SW480 (cell line): ENCODE measurements around the gene DBH.
"Not testable (repeated sequence)": the region's sequence is repeated elsewhere in the genome, so short reads cannot be mapped to it uniquely, and the experiment has no call there.

Experiments used
- DNase-seq: peaks from one replicate; pipeline ENCODE4 v3.0.0-alpha.2; 2016; ENCODE audit warnings: low spot score

The DBH gene

GRCh38 chr9:133666387-133666786, 30.2 kb downstream of the DBH start:
- no peak for DNase-seq

DNA sequence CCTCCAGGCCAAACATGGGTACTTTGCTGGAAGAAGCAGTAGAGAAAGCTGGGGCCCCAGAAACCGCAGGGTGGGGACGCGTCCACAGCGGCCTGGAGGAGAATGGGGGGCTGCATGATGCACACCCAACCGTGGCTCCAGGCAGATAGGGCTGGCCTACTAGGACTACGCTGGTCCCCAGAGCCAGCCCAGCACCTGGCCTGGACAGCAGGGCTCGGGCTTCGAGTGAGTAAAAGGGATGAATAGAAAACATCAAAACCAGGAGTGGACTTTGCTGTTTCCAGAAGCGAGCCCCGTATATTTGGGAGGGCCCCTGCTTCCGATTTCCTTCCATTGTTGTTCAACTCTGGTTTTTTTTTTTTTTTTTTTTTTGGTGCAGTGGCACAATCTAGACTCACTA, 30.7 kb downstream of the DBH start:
- no peak for DNase-seq

GRCh38 chr9:133667759-133668450, 31.7 kb downstream of the DBH start:
- DNase-seq = no peak

DNA sequence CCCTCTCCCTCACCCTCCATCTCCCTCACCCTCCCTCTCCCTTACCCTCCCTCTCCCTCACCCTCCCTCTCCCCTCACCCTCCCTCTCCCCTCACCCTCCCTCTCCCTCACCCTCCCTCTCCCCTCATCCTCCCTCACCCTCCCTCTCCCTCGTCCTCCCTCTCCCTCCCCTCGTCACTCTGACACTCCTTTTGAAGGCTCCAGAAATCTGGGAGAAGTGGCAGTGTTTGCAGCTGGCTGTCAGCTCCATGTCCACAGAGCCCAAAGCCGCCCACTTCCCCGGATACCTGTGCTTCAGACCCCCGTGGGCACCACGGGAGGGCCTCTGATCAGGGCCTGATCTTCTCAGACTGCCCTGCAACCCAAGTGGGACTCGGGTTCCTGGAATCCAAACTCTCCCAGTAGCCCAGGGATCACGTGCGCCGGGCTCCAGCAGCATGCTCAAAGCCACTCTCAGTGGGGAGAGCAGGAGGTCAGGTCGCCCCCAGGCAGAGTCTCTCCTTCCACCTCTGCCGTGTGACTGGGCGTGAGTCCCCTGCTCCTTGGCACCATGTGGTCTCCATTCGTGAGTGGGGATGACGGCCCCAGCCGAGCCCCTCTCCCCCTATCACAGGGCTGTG, 33.1 kb downstream of the DBH start:
- no peak for DNase-seq

GRCh38 chr9:133670466-133670865, 34.3 kb downstream of the DBH start:
- DNase-seq = no peak

- DNase-seq = no peak
These were observed 35.2 kb downstream of the DBH start for GRCh38 chr9:133671371-133671770.

GRCh38 chr9:133672503-133673257, 36.5 kb downstream of the DBH start:
- DNase-seq = no peak

- DNase-seq = no peak
These were observed 37.1 kb downstream of the DBH start for GRCh38 chr9:133673258-133673655.

DNA sequence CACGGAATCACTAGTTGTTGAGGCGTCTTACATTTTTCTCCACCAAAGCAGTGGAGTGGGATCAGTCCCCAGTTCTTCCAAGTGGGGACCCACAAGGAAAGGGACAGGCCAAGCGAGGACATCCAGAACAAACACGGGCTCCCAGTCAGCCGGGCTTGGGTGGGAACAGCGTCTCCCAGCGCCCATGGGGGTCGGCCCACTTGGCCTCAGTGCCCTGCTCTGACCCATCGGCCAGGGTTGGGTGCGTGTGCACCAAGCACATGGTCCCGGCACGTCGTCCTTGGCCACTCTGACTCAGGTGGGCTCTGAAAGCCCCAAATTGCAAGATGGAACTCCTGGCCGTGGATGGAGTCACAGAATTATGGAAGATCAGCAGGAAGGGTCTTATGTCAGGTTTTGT, 37.9 kb downstream of the DBH start:
- no peak for DNase-seq

- not testable (repeated sequence) for DNase-seq
These were observed 39.6 kb downstream of the DBH start for GRCh38 chr9:133675796-133676195.

DNA sequence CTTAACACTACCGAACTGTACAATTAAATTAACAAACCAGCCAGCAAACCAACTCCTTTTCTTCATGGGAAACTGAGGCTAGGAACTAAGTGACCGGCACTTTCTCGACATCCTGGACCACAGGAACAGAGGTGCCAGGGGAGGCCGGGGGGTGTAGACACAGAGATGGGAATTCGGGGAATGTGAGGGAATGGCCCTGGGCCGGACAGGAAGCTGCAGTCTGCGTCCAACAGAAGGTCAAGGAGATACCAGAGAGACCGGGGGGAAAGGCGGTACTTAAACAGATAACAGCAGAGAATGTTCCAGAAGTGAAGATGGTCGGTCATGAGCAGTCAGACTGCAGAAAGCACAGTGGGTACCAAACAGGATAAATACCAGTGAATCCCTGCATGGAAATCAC, 40.3 kb downstream of the DBH start:
- DNase-seq = no peak

- no peak for DNase-seq
These were observed 41.2 kb downstream of the DBH start for GRCh38 chr9:133677126-133678010.

GRCh38 chr9:133679056-133679455, 42.9 kb downstream of the DBH start:
- DNase-seq = no peak

DNA sequence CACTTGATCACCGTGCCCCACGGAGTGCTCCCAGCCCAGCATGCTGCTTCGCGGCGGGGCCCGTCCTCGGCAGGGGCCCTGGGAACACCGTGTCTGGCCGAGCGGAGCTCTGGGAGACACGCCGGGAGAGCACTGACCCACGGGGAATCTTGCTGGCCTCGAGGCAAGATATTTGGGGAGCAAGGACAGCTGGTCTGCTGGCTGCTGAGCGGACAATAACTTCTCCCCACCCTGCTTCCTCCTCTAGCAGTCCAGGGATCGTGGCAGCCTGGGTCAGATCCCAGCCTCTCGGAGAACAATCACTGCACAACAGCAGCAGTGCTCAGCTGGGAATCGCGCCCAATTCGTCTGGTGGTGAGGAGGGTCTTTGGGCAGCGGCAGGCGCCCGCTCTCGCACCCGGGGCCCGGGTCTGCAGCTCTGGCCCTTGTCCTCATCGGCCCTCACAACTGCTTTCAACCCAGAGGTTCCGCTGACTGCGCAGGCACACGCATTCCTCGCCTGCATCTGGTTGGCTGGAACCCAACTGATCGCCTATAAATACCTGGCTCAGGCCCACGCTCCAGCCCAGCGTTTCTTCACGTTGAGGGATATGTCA, 43.4 kb downstream of the DBH start:
- DNase-seq = no peak

GRCh38 chr9:133680250-133680975, 44.2 kb downstream of the DBH start:
- DNase-seq = no peak

DNA sequence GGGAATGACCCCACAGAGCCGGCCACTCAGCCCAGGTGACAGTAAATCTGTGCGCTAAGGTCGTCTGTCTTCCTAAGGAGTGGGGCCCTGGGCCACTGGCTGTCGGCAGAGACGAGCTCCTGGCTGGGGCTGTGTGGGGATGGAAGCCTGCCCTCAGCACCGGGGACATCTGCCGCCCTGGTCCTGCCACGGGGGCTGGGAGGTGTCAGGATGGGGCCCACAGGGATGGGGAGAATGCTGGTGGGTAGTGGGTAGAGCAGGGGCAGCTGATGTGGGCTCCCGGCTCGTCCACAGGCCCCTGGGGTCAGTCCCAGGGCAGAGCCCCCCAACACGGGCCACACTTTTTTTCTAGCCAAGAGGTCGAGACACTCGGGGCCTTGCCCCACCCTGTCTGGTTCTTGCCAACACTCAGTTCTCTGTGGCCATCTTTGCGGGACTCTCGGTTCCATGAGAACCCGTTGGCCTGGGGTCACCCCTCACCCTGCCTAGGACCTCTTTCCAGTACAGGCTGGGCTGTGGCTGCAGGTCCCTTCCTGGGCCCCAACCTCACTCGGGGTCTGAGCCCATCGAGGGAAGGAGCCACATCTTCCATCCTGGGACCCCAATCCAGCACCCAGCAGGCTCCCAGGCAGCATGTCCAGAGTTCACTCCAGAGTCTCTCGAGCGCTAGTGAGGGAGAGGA, 45.0 kb downstream of the DBH start:
- DNase-seq = no peak

GRCh38 chr9:133681658-133682306, 45.6 kb downstream of the DBH start:
- DNase-seq = no peak

- no peak for DNase-seq
These were observed 46.8 kb downstream of the DBH start for GRCh38 chr9:133682818-133683585.

DNA sequence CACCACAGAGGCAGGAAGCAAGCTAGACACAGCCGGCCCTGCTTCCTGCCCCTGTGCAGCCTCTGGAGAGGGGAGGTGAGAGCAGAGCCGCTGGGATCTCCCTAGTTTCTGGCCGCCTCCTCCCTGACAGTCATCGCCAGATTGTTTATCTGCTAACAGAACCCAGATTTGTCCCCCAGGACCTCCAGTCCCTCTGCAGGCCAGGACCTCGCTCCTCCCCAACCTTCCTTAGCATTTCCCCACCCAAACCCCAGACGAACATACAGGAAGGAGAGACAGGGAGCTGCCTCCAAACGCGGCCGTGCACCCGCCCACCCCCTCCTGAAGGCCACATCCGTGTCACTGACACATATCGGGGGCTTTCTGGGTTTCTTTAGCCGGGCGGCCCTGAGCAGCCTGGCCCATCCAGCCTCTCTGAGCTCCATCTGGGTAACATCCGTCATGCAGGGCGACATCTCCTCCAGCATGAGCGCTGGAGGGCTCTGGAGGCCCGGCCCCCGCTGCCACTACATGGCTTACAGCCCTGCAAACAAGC, 47.5 kb downstream of the DBH start:
- DNase-seq = no peak
